ENCODE measurements around the gene S100A2.
"Not testable (repeated sequence)": the region's sequence is repeated elsewhere in the genome, so short reads cannot be mapped to it uniquely, and the experiment has no call there.

The S100A2 gene

DNA sequence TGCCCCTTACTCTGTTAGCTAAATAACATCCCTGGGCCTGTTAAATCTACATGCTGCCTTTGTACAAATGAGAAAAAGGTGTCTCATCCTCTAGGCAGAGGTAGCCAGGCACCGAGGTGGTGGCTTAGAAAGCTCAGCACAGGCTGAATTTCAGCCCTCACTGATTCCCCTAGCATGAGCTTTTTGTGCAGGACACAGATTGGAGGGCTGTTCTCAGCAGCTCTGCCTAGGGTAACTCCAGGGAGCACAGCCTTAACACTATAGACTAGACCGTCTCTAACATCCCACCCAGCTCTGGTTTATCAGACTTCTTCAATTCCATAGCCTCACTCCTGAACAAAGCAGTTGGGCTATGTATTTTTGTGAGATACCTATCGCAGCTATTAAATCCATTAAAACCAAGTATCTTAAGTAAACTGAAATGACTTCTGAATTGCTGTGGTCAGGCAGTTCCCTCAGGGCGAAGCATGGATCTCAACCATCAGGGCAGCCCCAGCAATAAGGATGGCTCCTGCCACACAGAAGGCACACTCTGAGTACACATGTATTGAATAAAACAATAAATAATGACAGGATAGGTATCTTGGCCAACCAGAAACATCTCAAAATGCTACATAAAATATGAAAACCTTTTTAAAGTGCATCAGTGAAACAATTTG, 44.7 kb downstream of the S100A2 start:
- TF ChIP-seq, protein P1, sequence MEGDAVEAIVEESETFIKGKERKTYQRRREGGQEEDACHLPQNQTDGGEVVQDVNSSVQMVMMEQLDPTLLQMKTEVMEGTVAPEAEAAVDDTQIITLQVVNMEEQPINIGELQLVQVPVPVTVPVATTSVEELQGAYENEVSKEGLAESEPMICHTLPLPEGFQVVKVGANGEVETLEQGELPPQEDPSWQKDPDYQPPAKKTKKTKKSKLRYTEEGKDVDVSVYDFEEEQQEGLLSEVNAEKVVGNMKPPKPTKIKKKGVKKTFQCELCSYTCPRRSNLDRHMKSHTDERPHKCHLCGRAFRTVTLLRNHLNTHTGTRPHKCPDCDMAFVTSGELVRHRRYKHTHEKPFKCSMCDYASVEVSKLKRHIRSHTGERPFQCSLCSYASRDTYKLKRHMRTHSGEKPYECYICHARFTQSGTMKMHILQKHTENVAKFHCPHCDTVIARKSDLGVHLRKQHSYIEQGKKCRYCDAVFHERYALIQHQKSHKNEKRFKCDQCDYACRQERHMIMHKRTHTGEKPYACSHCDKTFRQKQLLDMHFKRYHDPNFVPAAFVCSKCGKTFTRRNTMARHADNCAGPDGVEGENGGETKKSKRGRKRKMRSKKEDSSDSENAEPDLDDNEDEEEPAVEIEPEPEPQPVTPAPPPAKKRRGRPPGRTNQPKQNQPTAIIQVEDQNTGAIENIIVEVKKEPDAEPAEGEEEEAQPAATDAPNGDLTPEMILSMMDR (IDR thresholded peaks at IDR 0.05; ENCODE audit: poor library complexity, severe bottlenecking), result no peak
- Histone ChIP-seq H3K9me3 (ENCODE audit: severe bottlenecking) (no peaks in the 10 kb centered on the region), H3K4me3 (ENCODE audit: severe bottlenecking) (no peak overlapping the region), H3K4me1 (ENCODE audit: insufficient read depth, poor library complexity, severe bottlenecking) (peaks cover 24% of the 10 kb centered on the region), H3K27me3 (ENCODE audit: insufficient read depth, poor library complexity, severe bottlenecking) (no peaks in the 10 kb centered on the region), H3K36me3 (ENCODE audit: low read depth) (no peaks in the 10 kb centered on the region), H3K27ac (ENCODE audit: poor library complexity, severe bottlenecking) (peak overlapping the region; percentile 41)
- DNase-seq (ENCODE audit: low spot score) (no peak), ATAC-seq (ENCODE audit: low read depth) (no peak)

- not testable (repeated sequence) for H3K4me3 ChIP-seq (ENCODE audit: severe bottlenecking); H3K27me3 ChIP-seq (ENCODE audit: insufficient read depth, poor library complexity, severe bottlenecking); H3K36me3 ChIP-seq (ENCODE audit: low read depth); ATAC-seq (ENCODE audit: low read depth); H3K9me3 ChIP-seq (ENCODE audit: severe bottlenecking); DNase-seq (ENCODE audit: low spot score)
- Histone ChIP-seq H3K4me1 (ENCODE audit: insufficient read depth, poor library complexity, severe bottlenecking) (peaks cover 24% of the 10 kb centered on the region), H3K27ac (ENCODE audit: poor library complexity, severe bottlenecking) (peak overlapping the region; percentile 41)
These were observed 45.4 kb downstream of the S100A2 start for GRCh38 chr1:153520137-153520691.

DNA sequence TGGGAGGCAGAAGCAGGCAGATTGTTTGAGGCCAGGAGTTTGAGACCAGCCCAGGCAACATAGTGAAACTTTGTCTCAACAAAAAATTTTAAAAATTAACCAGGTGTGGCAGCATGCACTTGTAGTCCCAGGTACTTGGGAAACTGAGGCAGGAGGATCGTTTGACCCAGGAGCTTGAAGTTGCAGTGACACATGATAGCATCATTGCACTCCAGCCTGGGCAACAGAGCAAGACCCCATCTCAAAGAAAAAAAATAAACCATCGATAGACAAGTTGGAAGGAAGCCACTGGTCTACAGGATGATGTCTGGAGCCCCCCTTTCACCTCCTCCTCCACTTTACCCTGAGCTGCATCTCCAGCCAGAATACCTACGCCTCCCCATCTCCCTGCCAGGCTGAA, 46.4 kb downstream of the S100A2 start:
- H3K4me1 ChIP-seq (ENCODE audit: insufficient read depth, poor library complexity, severe bottlenecking), result peaks cover 25% of the 10 kb centered on the region
- no peak for ATAC-seq (ENCODE audit: low read depth)

GRCh38 chr1:153515504-153516394, 49.9 kb downstream of the S100A2 start:
- DNase-seq (ENCODE audit: low spot score) (no peak), ATAC-seq (ENCODE audit: low read depth) (peak; percentile 96)
- peak overlapping the region; percentile 79 for H3K27ac ChIP-seq (ENCODE audit: poor library complexity, severe bottlenecking)
- peaks cover 17% of the 10 kb centered on the region for H3K4me1 ChIP-seq (ENCODE audit: insufficient read depth, poor library complexity, severe bottlenecking)
- no peaks in the 10 kb centered on the region for H3K36me3 ChIP-seq (ENCODE audit: low read depth)
- H3K4me3 ChIP-seq (ENCODE audit: severe bottlenecking), result no peak overlapping the region
- H3K27me3 ChIP-seq (ENCODE audit: insufficient read depth, poor library complexity, severe bottlenecking), result no peaks in the 10 kb centered on the region
- H3K9me3 ChIP-seq (ENCODE audit: severe bottlenecking), result no peaks in the 10 kb centered on the region
- TF ChIP-seq, protein P1 (IDR thresholded peaks at IDR 0.05; ENCODE audit: poor library complexity, severe bottlenecking), result no peak

More for the DNA sequence above, 46.4 kb downstream of the S100A2 start:
- no peak overlapping the region for H3K4me3 ChIP-seq (ENCODE audit: severe bottlenecking)
- DNase-seq (ENCODE audit: low spot score), result no peak
- TF ChIP-seq, protein P1 (IDR thresholded peaks at IDR 0.05; ENCODE audit: poor library complexity, severe bottlenecking), result no peak
- no peak overlapping the region for H3K27ac ChIP-seq (ENCODE audit: poor library complexity, severe bottlenecking)
- no peaks in the 10 kb centered on the region for H3K36me3 ChIP-seq (ENCODE audit: low read depth)
- no peaks in the 10 kb centered on the region for H3K27me3 ChIP-seq (ENCODE audit: insufficient read depth, poor library complexity, severe bottlenecking)
- H3K9me3 ChIP-seq (ENCODE audit: severe bottlenecking), result no peaks in the 10 kb centered on the region

DNA sequence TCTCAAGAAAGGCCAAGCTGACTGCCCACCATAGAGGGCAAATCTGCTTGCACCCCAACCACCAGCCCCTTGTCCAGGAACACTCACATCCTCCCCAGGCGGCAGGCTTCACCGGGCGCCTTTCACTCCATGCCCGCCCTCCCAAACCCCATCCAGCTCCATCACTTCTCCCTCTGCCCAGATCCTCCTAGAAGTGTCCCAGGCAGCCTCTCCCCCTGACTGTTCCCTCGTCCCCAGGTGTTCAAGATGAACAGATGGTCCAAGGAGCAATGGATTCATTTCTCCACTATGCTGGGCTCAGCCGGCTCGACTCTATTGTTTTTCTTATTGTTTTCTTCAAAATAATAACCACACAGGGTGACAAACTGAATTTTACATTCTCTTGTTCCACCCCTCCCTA, 52.0 kb downstream of the S100A2 start:
- DNase-seq (ENCODE audit: low spot score) (no peak), ATAC-seq (ENCODE audit: low read depth) (no peak)
- no peaks in the 10 kb centered on the region for H3K36me3 ChIP-seq (ENCODE audit: low read depth)
- TF ChIP-seq, protein P1 (IDR thresholded peaks at IDR 0.05; ENCODE audit: poor library complexity, severe bottlenecking), result no peak
- no peaks in the 10 kb centered on the region for H3K9me3 ChIP-seq (ENCODE audit: severe bottlenecking)
- no peaks in the 10 kb centered on the region for H3K27me3 ChIP-seq (ENCODE audit: insufficient read depth, poor library complexity, severe bottlenecking)
- no peak overlapping the region for H3K27ac ChIP-seq (ENCODE audit: poor library complexity, severe bottlenecking)
- no peak overlapping the region for H3K4me3 ChIP-seq (ENCODE audit: severe bottlenecking)
- peaks cover 16% of the 10 kb centered on the region for H3K4me1 ChIP-seq (ENCODE audit: insufficient read depth, poor library complexity, severe bottlenecking)

All from RWPE2 (cell line).